K562 (cell line): Measurements from ENCODE around the gene UBN2. TPM values are rescaled to one million over a fixed set of nuclear protein-coding genes. Genes with fewer than 3 reads are reported as not detected.

Experiments used
- ATAC-seq: fragments of 200-7000 bp; cut with Tn5 transposase; 3 replicates; pipeline ENCODE4 v1.9.1; 2020; ENCODE audit warnings: moderate library complexity
- BruUV-seq: library from RNA; stranded (reverse); fragments of 400-500 nt; replicated peaks from 2 replicates; lab custom pipeline; 2021; lab: Mats Ljungman, UMichigan
- CTCF ChIA-PET: fragments of 300-600 bp; formaldehyde crosslinking; extraction: SDS; loops from one replicate; lab custom pipeline; 2021; ENCODE audit warnings: low intra/inter-chr PET ratio; lab: Yijun Ruan, JAX
- POLR2A ChIA-PET: fragments of 300-600, 350-650 bp; sonication (Branson Sonifier 250); formaldehyde crosslinking; extraction: SDS; loops from one replicate; lab custom pipeline; 2021; ENCODE audit warnings: antibody characterized with exemption, inconsistent platforms; lab: Yijun Ruan, JAX
- DNase-seq, 4 experiments: peaks; one replicate each; pipeline versions ENCODE4 v3.0.0 to v3.0.0-alpha.2; 2011 to 2018; ENCODE audit warnings: low spot score in 3 of 4, mixed read lengths in 3 of 4; ENCODE audit errors: extremely low read depth in 1 of 4
- FAIRE-seq: peaks from 2 replicates; lab custom pipeline; 2011; peaks lifted over from hg19 to GRCh38; lab: Jason Lieb, UNC
- H2AFZ ChIP-seq: 2 replicates; pipeline ENCODE4 v1.6.0; 2011; ENCODE audit warnings: low read depth, low read length, control low read depth, inconsistent platforms
- H3K27ac ChIP-seq: fragments of 200-600 bp; 3 replicates; pipeline ENCODE4 v1.8.0; 2011; ENCODE audit warnings: low read depth, mild to moderate bottlenecking, control low read depth, inconsistent platforms, low read length, moderate library complexity, mixed read lengths; ENCODE audit errors: extremely low read depth
- H3K27me3 ChIP-seq, 2 experiments: fragments of 300-600 bp in 1 of 2; 2 replicates in 1 of 2; 3 replicates in 1 of 2; pipeline versions ENCODE4 v1.6.0 to v1.8.0; 2011; ENCODE audit warnings: inconsistent platforms in 2 of 2, low read length in 2 of 2, mild to moderate bottlenecking in 1 of 2, mixed read lengths in 1 of 2, moderate library complexity in 1 of 2; ENCODE audit not compliant: control insufficient read depth in 2 of 2, insufficient read depth in 2 of 2
- H3K36me3 ChIP-seq: fragments of 300-600 bp; 3 replicates; pipeline ENCODE4 v1.8.0; 2011; ENCODE audit warnings: mild to moderate bottlenecking, low read length, inconsistent platforms; ENCODE audit not compliant: control insufficient read depth, insufficient read depth
- H3K4me1 ChIP-seq, 2 experiments: fragments of 200-600 bp in 1 of 2; replicated peaks in 1 of 2; 2 replicates in 1 of 2; 3 replicates in 1 of 2; pipeline versions ENCODE4 v1.5.1 to v1.8.0; 2011; ENCODE audit warnings: inconsistent platforms in 2 of 2, low read length in 2 of 2, mild to moderate bottlenecking in 1 of 2, mixed read lengths in 1 of 2, moderate library complexity in 1 of 2; ENCODE audit not compliant: control insufficient read depth in 2 of 2, insufficient read depth in 2 of 2
- H3K4me2 ChIP-seq: 2 replicates; pipeline ENCODE4 v1.6.1; 2011; ENCODE audit warnings: low read length, control low read depth, inconsistent platforms, mixed read lengths; ENCODE audit not compliant: insufficient read depth
- H3K4me3 ChIP-seq: fragments of 200-600 bp; sonication (generic), shearing (Covaris generic); 2 replicates; pipeline ENCODE4 v1.5.1; 2016; ENCODE audit warnings: control low read depth, inconsistent platforms
- H3K79me2 ChIP-seq: fragments of 200-600 bp; 3 replicates; pipeline ENCODE4 v1.8.0; 2011; ENCODE audit warnings: low read length, inconsistent platforms; ENCODE audit not compliant: control insufficient read depth, insufficient read depth
- H3K9ac ChIP-seq, 2 experiments: 2 replicates each; pipeline versions ENCODE4 v1.6.0 to v1.6.1; 2011; ENCODE audit warnings: low read depth in 2 of 2, low read length in 2 of 2, control low read depth in 1 of 2, inconsistent platforms in 1 of 2, mild to moderate bottlenecking in 1 of 2, mixed read lengths in 1 of 2; ENCODE audit not compliant: insufficient read depth in 1 of 2
- H3K9me1 ChIP-seq: one replicate; pipeline ENCODE4 v1.6.0; 2011; ENCODE audit warnings: inconsistent platforms, mild to moderate bottlenecking, low read length, moderate library complexity; ENCODE audit not compliant: control insufficient read depth, insufficient read depth
- H3K9me3 ChIP-seq: replicated peaks from 2 replicates; pipeline ENCODE4 v1.5.1; 2011; ENCODE audit warnings: low read depth, low read length, inconsistent platforms; ENCODE audit not compliant: control insufficient read depth, insufficient read depth
- H4K20me1 ChIP-seq: replicated peaks from 2 replicates; pipeline ENCODE4 v1.6.1; 2011; ENCODE audit warnings: low read length, inconsistent platforms, mixed read lengths; ENCODE audit not compliant: control insufficient read depth, insufficient read depth
- C11orf30 ChIP-seq: fragments of 450-650 bp; IDR thresholded peaks from 2 replicates; pipeline ENCODE4 v1.6.1; 2016; ENCODE audit warnings: low read depth, mild to moderate bottlenecking
- CBX8 ChIP-seq: fragments of 200-600 bp; sonication (generic); IDR thresholded peaks from 2 replicates; pipeline ENCODE4 v1.6.1; 2012; ENCODE audit warnings: borderline replicate concordance, mixed run types, low read depth, mild to moderate bottlenecking, moderate library complexity, mixed read lengths, low read length, control low read depth, inconsistent platforms; ENCODE audit not compliant: poor library complexity, severe bottlenecking; ENCODE audit errors: extremely low read depth
- CHCHD3 ChIP-seq: fragments of 250-450 bp; sonication (Bioruptor Pico); IDR thresholded peaks from 2 replicates; pipeline ENCODE4 v2.1.2; 2022; ENCODE audit warnings: mild to moderate bottlenecking
- CHD2 ChIP-seq: IDR thresholded peaks from 2 replicates; pipeline ENCODE4 v1.6.1; 2011; ENCODE audit warnings: low read depth, low read length
- GTF2F1 ChIP-seq: IDR thresholded peaks from 2 replicates; pipeline ENCODE4 v1.6.1; 2011; ENCODE audit warnings: low read depth, low read length, improper control_type of control experiment
- MIER1 ChIP-seq: fragments of 450-650 bp; IDR thresholded peaks from 2 replicates; pipeline ENCODE4 v1.6.1; 2016; ENCODE audit warnings: antibody characterized with exemption, mild to moderate bottlenecking, low read depth
- OTX1 ChIP-seq: fragments of 450-650 bp; formaldehyde crosslinking; IDR thresholded peaks from 2 replicates; pipeline ENCODE4 v1.4.0; 2022; ENCODE audit warnings: mild to moderate bottlenecking
- PHB ChIP-seq: fragments of 250-450 bp; sonication (Bioruptor Pico); IDR thresholded peaks from 2 replicates; pipeline ENCODE4 v1.5.0; 2021
- POLR2AphosphoS2 ChIP-seq: IDR thresholded peaks from 2 replicates; pipeline ENCODE4 v1.6.1; 2012; ENCODE audit warnings: low read length, improper control_type of control experiment
- RBM25 ChIP-seq: fragments of 200-400 bp; formaldehyde crosslinking; IDR thresholded peaks from 2 replicates; pipeline ENCODE4 v1.6.1; 2018; ENCODE audit warnings: low read length, low read depth, moderate library complexity; ENCODE audit not compliant: severe bottlenecking
- SP2 ChIP-seq: IDR thresholded peaks from 2 replicates; pipeline ENCODE4 v1.6.1; 2011; ENCODE audit warnings: mild to moderate bottlenecking, low read depth, low read length, moderate library complexity; ENCODE audit not compliant: poor library complexity, severe bottlenecking; ENCODE audit errors: extremely low read depth
- TARDBP ChIP-seq: fragments of 450-650 bp; IDR thresholded peaks from 2 replicates; pipeline ENCODE4 v1.6.1; 2016
- ZFP30 ChIP-seq: fragments of 250-450 bp; sonication (Bioruptor Pico); IDR thresholded peaks from 2 replicates; pipeline ENCODE4 v1.8.0; 2022; ENCODE audit warnings: moderate library complexity, mild to moderate bottlenecking, inconsistent platforms, borderline replicate concordance
- ZFPM2 ChIP-seq: fragments of 250-450 bp; sonication (Bioruptor Pico); IDR thresholded peaks from 2 replicates; pipeline ENCODE4 v1.5.1; 2022; ENCODE audit warnings: mild to moderate bottlenecking
- ZNF316 ChIP-seq: fragments of 450-650 bp; IDR thresholded peaks from 2 replicates; pipeline ENCODE4 v1.6.1; 2016
- WGBS: fragments of 100-300 bp; shearing (Covaris generic); methylation state at CpG from one replicate; pipeline ENCODE4 v1.1.6; 2016; ENCODE audit warnings: low coverage, mixed read lengths; ENCODE audit not compliant: insufficient coverage; ENCODE audit errors: missing lambda C conversion rate; 5-methylcytosine and 5-hydroxymethylcytosine counted together
- in situ Hi-C: fragments of 300-500 bp; cut with MboI; formaldehyde crosslinking; loops from 4 replicates; pipeline ENCODE4 v1.15.0; 2018; ENCODE audit warnings: inconsistent platforms, mixed read lengths
- intact Hi-C: fragments of 100-400 bp; cut with micrococcal nuclease; formaldehyde crosslinking; loops from 2 replicates; pipeline ENCODE4 v1.14.2; 2022
- polyA plus RNA-seq, 8 experiments: library from polyadenylated mRNA; depleted of rRNA in 4 of 8; stranded (reverse) in 5 of 8; unstranded in 3 of 8; fragments of >200 nt; fragmentation: Nextera tagmentation in 2 of 8; fragmentation: Illumina TruSeq in 1 of 8; extraction: Ambion mirVana in 2 of 8; extraction: Trizol in 1 of 8; gene quantifications; 2 replicates each; pipeline versions ENCODE4 v1.2.1 to v1.2.3, GENCODE V29; 2011 to 2014; ENCODE audit warnings: inconsistent platforms in 1 of 8, missing spikeins in 1 of 8
- total RNA-seq, 7 experiments: library from RNA; depleted of rRNA in 6 of 7; stranded (reverse); fragments of >200 nt in 6 of 7; fragmentation: Illumina TruSeq in 2 of 7; extraction: Trizol in 2 of 7; gene quantifications; 2 replicates each; pipeline versions ENCODE4 v1.2.1 to v1.2.3, GENCODE V29; 2011 to 2021; ENCODE audit warnings: low replicate concordance in 1 of 7
- TF ChIP-seq, protein P1 (sequence below): sonication (generic); formaldehyde crosslinking; IDR thresholded peaks from 2 replicates; pipeline ENCODE4 v1.8.0; 2022; ENCODE audit warnings: mild to moderate bottlenecking, missing genetic modification reagents
- TF ChIP-seq, protein P2 (sequence below): fragments of 450-650 bp; formaldehyde crosslinking; IDR thresholded peaks from 2 replicates; pipeline ENCODE4 v1.4.0; 2022; ENCODE audit warnings: mild to moderate bottlenecking, moderate library complexity

The UBN2 gene
- total and polyA plus RNA-seq, 9 of the 15 experiments (the other 6 are each of a cell fraction or from before 2014, with no cell fraction given) = 1.2 to 19.5 (median 9.9) TPM

DNA sequence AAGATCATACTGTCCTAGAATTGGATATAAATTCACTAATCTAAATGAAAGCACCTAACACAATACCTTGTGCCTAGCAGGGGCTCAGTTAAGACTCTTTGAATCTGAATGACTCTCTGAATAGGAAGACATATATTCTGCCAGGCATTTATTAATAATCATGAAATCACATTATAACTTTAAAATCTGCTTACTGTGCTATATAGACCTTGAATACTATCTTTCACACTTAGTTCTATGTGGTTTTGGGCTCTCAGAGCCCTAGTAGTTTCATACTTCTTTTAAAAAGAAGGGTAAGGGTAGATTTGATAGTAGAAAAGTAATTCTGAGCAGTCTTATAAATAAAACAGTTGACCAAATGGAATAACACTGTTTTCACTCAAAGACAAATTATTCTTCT, 10.2 kb downstream of the UBN2 start:
- H2AFZ ChIP-seq = no peak overlapping the region

DNA sequence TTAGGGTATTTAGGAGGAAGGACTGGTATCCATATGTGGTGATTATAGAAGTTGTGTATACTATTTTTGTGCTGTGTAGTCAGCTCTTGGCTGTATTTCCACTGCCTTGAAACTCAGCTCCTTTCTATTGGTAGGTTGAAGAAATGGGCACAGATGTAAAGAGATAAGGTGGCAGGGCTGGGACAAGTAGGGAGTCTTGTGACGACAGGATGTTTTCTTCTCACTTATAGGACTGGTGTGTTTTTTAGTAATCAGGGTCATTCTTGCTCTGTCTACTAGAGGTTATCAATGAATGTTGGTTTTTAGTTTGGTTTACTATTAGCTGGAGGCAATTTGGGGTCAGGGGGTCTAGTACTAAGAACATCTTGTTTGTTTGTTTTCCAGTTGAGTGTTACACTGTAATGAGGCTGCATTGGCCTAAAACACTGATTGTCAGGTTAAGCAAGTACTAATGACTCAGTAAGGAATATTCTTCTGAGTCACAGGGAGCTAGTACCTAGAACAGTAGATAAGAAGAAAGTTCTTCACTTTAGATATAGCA, 11.8 kb downstream of the UBN2 start:
- ATAC-seq (peak; percentile 85), FAIRE-seq (peak; percentile 23), DNase-seq (peak in 3 of 4 experiments; percentile 27 to 54 (median 54))
- CTCF ChIA-PET = no interaction called here
- POLR2A ChIA-PET = interaction anchor here (0.6 to 6.2 kb wide), 6 partner anchors 10 to 109 kb away, joined by 3 to 53 read pairs (median 3); partner anchors contain the start of gene UBN2
- no TSS peak for BruUV-seq
- no peaks in the 10 kb centered on the region for H3K9me1 ChIP-seq
- peak overlapping the region; percentile 5; the same call in 1 of the 2 replicates for H3K4me2 ChIP-seq
- H3K4me1 ChIP-seq = peaks cover 0 to 14% of the 10 kb centered on the region in 2 experiments; a peak in 3 of 5 replicates
- H3K27me3 ChIP-seq = no peaks in the 10 kb centered on the region
- H3K27ac ChIP-seq = peak overlapping the region; percentile 42; the same call in 2 of the 3 replicates
- no peak overlapping the region for H3K4me3 ChIP-seq
- intact Hi-C loops (no loop called here), in situ Hi-C loops (no loop called here)
- H2AFZ ChIP-seq = no peak overlapping the region
- no peaks in the 10 kb centered on the region for H3K79me2 ChIP-seq
- 0 out of 4 replicates have a peak overlapping the region, but pooled peaks of 1 of the 2 experiments have one; percentile 3 for H3K9ac ChIP-seq
- H4K20me1 ChIP-seq = 0 out of 2 replicates have a peak, but pooled peaks cover 4% of the 10 kb centered on the region
- H3K9me3 ChIP-seq = no peaks in the 10 kb centered on the region
- H3K36me3 ChIP-seq = peaks cover 78% of the 10 kb centered on the region
- 37% methylated on average over 1 of the region's 1 CpG for WGBS
- TF ChIP-seq, protein P1, sequence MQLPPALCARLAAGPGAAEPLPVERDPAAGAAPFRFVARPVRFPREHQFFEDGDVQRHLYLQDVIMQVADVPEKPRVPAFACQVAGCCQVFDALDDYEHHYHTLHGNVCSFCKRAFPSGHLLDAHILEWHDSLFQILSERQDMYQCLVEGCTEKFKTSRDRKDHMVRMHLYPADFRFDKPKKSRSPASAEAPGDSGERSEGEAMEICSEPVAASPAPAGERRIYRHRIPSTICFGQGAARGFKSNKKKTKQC (CRISPR knock-in tag) = no peak
- TF ChIP-seq CBX8 = no peak
- no peak for TF ChIP-seq CHCHD3
- TF ChIP-seq POLR2AphosphoS2 = no peak
- no peak for TF ChIP-seq PHB (CRISPR knock-in tag)
- no peak for TF ChIP-seq GTF2F1
- TF ChIP-seq, protein P2, sequence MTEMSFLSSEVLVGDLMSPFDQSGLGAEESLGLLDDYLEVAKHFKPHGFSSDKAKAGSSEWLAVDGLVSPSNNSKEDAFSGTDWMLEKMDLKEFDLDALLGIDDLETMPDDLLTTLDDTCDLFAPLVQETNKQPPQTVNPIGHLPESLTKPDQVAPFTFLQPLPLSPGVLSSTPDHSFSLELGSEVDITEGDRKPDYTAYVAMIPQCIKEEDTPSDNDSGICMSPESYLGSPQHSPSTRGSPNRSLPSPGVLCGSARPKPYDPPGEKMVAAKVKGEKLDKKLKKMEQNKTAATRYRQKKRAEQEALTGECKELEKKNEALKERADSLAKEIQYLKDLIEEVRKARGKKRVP (CRISPR knock-in tag) = no peak
- TF ChIP-seq TARDBP = no peak
- no peak for TF ChIP-seq SP2
- TF ChIP-seq CHD2 = no peak
- TF ChIP-seq ZFP30 (CRISPR knock-in tag) = no peak
- TF ChIP-seq RBM25 = no peak
- no peak for TF ChIP-seq ZFPM2 (CRISPR knock-in tag)

More for the DNA sequence above, 10.2 kb downstream of the UBN2 start:
- no TSS peak for BruUV-seq
- Histone ChIP-seq H3K36me3 (peaks cover 79% of the 10 kb centered on the region), H3K79me2 (peaks cover 2% of the 10 kb centered on the region; the same call in 1 of the 3 replicates), H3K9me1 (no peaks in the 10 kb centered on the region), H3K9ac (no peak overlapping the region), H3K4me2 (no peak overlapping the region), H3K27ac (no peak overlapping the region), H3K4me3 (no peak overlapping the region), H3K27me3 (no peaks in the 10 kb centered on the region), H4K20me1 (0 out of 2 replicates have a peak, but pooled peaks cover 4% of the 10 kb centered on the region), H3K9me3 (no peaks in the 10 kb centered on the region), H3K4me1 (peaks cover 0 to 14% of the 10 kb centered on the region in 2 experiments; a peak in 3 of 5 replicates)
- in situ Hi-C loops = no loop called here
- TF ChIP-seq MIER1 (no peak), OTX1 (no peak), C11orf30 (peak; percentile 55), ZNF316 (peak; percentile 68; the same call in 1 of the 2 replicates)
- POLR2A ChIA-PET = interaction anchor here (0.6 to 1.3 kb wide), 2 partner anchors 13 to 607 kb away, joined by 4 to 5 read pairs; no protein-coding TSS in a partner anchor
- DNase-seq = no peak
- FAIRE-seq = no peak
- CTCF ChIA-PET = no interaction called here
- intact Hi-C loops = no loop called here
- ATAC-seq = no peak
